K562 (cell line): ENCODE data around the gene TCF12. TPM values are rescaled to one million over a fixed set of nuclear protein-coding genes. Genes with fewer than 3 reads are reported as not detected.
A peak's percentile ranks its signal among the peaks of the same experiment; 100 is the strongest.

Experiments used
- BCLAF1 ChIP-seq, 2 experiments: fragments of 450-650 bp in 1 of 2; IDR thresholded peaks; 2 replicates each; pipeline ENCODE4 v1.6.1; 2011 to 2017; ENCODE audit warnings: low read depth in 2 of 2, antibody characterized with exemption in 1 of 2, borderline replicate concordance in 1 of 2, low read length in 1 of 2, mild to moderate bottlenecking in 1 of 2, mixed read lengths in 1 of 2; ENCODE audit not compliant: control insufficient read depth in 1 of 2
- CCNT2 ChIP-seq: IDR thresholded peaks from 2 replicates; pipeline ENCODE4 v1.6.1; 2011; ENCODE audit warnings: borderline replicate concordance, low read depth, mild to moderate bottlenecking, moderate library complexity, mixed read lengths, low read length; ENCODE audit not compliant: insufficient read length; ENCODE audit errors: extremely low read depth
- CHD2 ChIP-seq: IDR thresholded peaks from 2 replicates; pipeline ENCODE4 v1.6.1; 2011; ENCODE audit warnings: low read depth, low read length
- MBD2 ChIP-seq: sonication (generic); IDR thresholded peaks from 2 replicates; pipeline ENCODE4 v1.6.1; 2016; ENCODE audit warnings: low read depth, borderline replicate concordance
- MYNN ChIP-seq, 2 experiments: sonication (generic); formaldehyde crosslinking in 1 of 2; IDR thresholded peaks; 2 replicates each; pipeline versions ENCODE4 v1.5.0 to v1.6.1; 2016 to 2020; ENCODE audit warnings: antibody characterized with exemption in 1 of 2, missing genetic modification reagents in 1 of 2
- NFIX ChIP-seq: fragments of 250-450 bp; sonication (Bioruptor Pico); IDR thresholded peaks from 2 replicates; pipeline ENCODE4 v1.4.0; 2020; ENCODE audit warnings: low read depth, mild to moderate bottlenecking, moderate library complexity
- POLR3A ChIP-seq: IDR thresholded peaks from 2 replicates; pipeline ENCODE4 v1.6.1; 2011; ENCODE audit warnings: borderline replicate concordance, mild to moderate bottlenecking, moderate library complexity; ENCODE audit not compliant: insufficient read length, insufficient read depth; ENCODE audit errors: extremely low read depth
- POLR3G ChIP-seq: IDR thresholded peaks from 2 replicates; pipeline ENCODE4 v1.6.1; 2011; ENCODE audit not compliant: insufficient read length, insufficient replicate concordance; ENCODE audit errors: extremely low read depth
- RBM22 ChIP-seq: fragments of 200-400 bp; formaldehyde crosslinking; IDR thresholded peaks from 2 replicates; pipeline ENCODE4 v1.6.1; 2018; ENCODE audit warnings: low read length, low read depth; ENCODE audit not compliant: poor library complexity, severe bottlenecking
- SMAD2 ChIP-seq: fragments of 150-350 bp; IDR thresholded peaks from 2 replicates; pipeline ENCODE4 v1.6.1; 2014; ENCODE audit warnings: low read depth, mild to moderate bottlenecking, low read length
- SP1 ChIP-seq: sonication (generic); formaldehyde crosslinking; IDR thresholded peaks from 2 replicates; pipeline ENCODE4 v1.8.1; 2022; ENCODE audit warnings: mild to moderate bottlenecking, missing genetic modification reagents
- SREBF2 ChIP-seq: sonication (generic); formaldehyde crosslinking; IDR thresholded peaks from 2 replicates; pipeline ENCODE4 v1.4.0; 2020; ENCODE audit warnings: mild to moderate bottlenecking, missing genetic modification reagents
- TBP ChIP-seq: optimal IDR thresholded peaks from 2 replicates; pipeline ENCODE3; 2011; ENCODE audit warnings: low read depth, low read length, improper control_type of control experiment
- THAP7 ChIP-seq: fragments of 250-450 bp; sonication (Bioruptor Pico); IDR thresholded peaks from 2 replicates; pipeline ENCODE4 v1.5.0; 2021
- TSC22D4 ChIP-seq: fragments of 450-650 bp; IDR thresholded peaks from 2 replicates; pipeline ENCODE4 v1.6.1; 2016; ENCODE audit warnings: missing genetic modification characterization, missing biosample characterization, control low read depth
- XRCC3 ChIP-seq: fragments of 450-650 bp; IDR thresholded peaks from 2 replicates; pipeline ENCODE4 v1.6.1; 2017; ENCODE audit warnings: mild to moderate bottlenecking, moderate library complexity
- XRCC4 ChIP-seq: IDR thresholded peaks from one replicate; pipeline ENCODE4 v1.6.1; 2011; ENCODE audit not compliant: insufficient read depth, insufficient read length; ENCODE audit errors: extremely low read depth
- ZBTB49 ChIP-seq: sonication (generic); formaldehyde crosslinking; IDR thresholded peaks from 2 replicates; pipeline ENCODE4 v1.8.0; 2022; ENCODE audit warnings: missing genetic modification reagents, mild to moderate bottlenecking, borderline replicate concordance
- ZKSCAN1 ChIP-seq: fragments of 150-350 bp; IDR thresholded peaks from 2 replicates; pipeline ENCODE4 v1.6.1; 2016; ENCODE audit warnings: low read depth, low read length
- ZNF175 ChIP-seq: fragments of 200-800 bp; sonication (Bioruptor generic); IDR thresholded peaks from 2 replicates; pipeline ENCODE4 v1.6.1; 2016; ENCODE audit warnings: low read depth, mild to moderate bottlenecking, missing genetic modification characterization, missing compliant biosample characterization
- ZNF217 ChIP-seq: sonication (generic); formaldehyde crosslinking; IDR thresholded peaks from 2 replicates; pipeline ENCODE4 v1.8.0; 2022; ENCODE audit warnings: mild to moderate bottlenecking, missing genetic modification reagents
- ZNF239 ChIP-seq: fragments of 250-450 bp; sonication (Bioruptor Pico); IDR thresholded peaks from 2 replicates; pipeline ENCODE4 v1.4.0; 2020; ENCODE audit warnings: mild to moderate bottlenecking
- ZNF57 ChIP-seq: fragments of 450-650 bp; formaldehyde crosslinking; IDR thresholded peaks from 2 replicates; pipeline ENCODE4 v1.4.0; 2020; ENCODE audit warnings: mild to moderate bottlenecking, moderate library complexity
- polyA plus RNA-seq, 8 experiments: library from polyadenylated mRNA; depleted of rRNA in 4 of 8; stranded (reverse) in 5 of 8; unstranded in 3 of 8; fragments of >200 nt; fragmentation: Nextera tagmentation in 2 of 8; fragmentation: Illumina TruSeq in 1 of 8; extraction: Ambion mirVana in 2 of 8; extraction: Trizol in 1 of 8; gene quantifications; 2 replicates each; pipeline versions ENCODE4 v1.2.1 to v1.2.3, GENCODE V29; 2011 to 2014; ENCODE audit warnings: inconsistent platforms in 1 of 8, missing spikeins in 1 of 8
- total RNA-seq, 7 experiments: library from RNA; depleted of rRNA in 6 of 7; stranded (reverse); fragments of >200 nt in 6 of 7; fragmentation: Illumina TruSeq in 2 of 7; extraction: Trizol in 2 of 7; gene quantifications; 2 replicates each; pipeline versions ENCODE4 v1.2.1 to v1.2.3, GENCODE V29; 2011 to 2021; ENCODE audit warnings: low replicate concordance in 1 of 7

Gene TCF12
- total and polyA plus RNA-seq, 9 of the 15 experiments (the other 6 are each of a cell fraction or from before 2014, with no cell fraction given) = 10.5 to 132 (median 52.9) TPM

GRCh38 chr15:57321973-57322601 lies 403.6 kb downstream of the TCF12 start (continued):
- TF ChIP-seq ZBTB49 (CRISPR knock-in tag) (no peak), ZNF239 (CRISPR knock-in tag) (peak; percentile 44; the same call in 1 of the 2 replicates), XRCC4 (no peak), SP1 (CRISPR knock-in tag) (peak; percentile 57), TSC22D4 (tag) (no peak), CHD2 (peak; percentile 25; the same call in 1 of the 2 replicates), MYNN (IDR thresholded peaks at IDR 0.05) (peak; percentile 62; the same call in 1 of the 2 replicates), MYNN (CRISPR knock-in tag; IDR thresholded peaks at IDR 0.05) (no peak), ZNF217 (CRISPR knock-in tag) (no peak), SMAD2 (no peak), POLR3A (no peak), ZKSCAN1 (no peak), TBP (peak; percentile 35), RBM22 (no peak), THAP7 (CRISPR knock-in tag) (no peak), NFIX (CRISPR knock-in tag) (no peak), POLR3G (no peak), XRCC3 (no peak), BCLAF1 (IDR thresholded peaks at IDR 0.05; ENCODE audit: borderline replicate concordance in 1 of 2, control insufficient read depth in 1 of 2, low read depth in 2 of 2, low read length in 1 of 2) (no peak), CCNT2 (peak; percentile 26), ZNF175 (CRISPR knock-in tag) (peak; percentile 89), SREBF2 (CRISPR knock-in tag) (no peak), MBD2 (peak; percentile 34; the same call in 1 of the 2 replicates), ZNF57 (CRISPR knock-in tag) (no peak)
